HCT116 (cell line): ENCODE measurements around the gene SLC6A19. TPM values are rescaled to one million over a fixed set of nuclear protein-coding genes. Genes with fewer than 3 reads are reported as not detected.

ENCODE experiments used
- ATAC-seq: fragments of 200-7000 bp; cut with Tn5 transposase; 2 replicates; pipeline ENCODE4 v1.9.1; 2020; ENCODE audit warnings: mild to moderate bottlenecking, moderate library complexity
- BruUV-seq: library from RNA; stranded (reverse); fragments of 400-500 nt; replicated peaks from 2 replicates; lab custom pipeline; 2021; lab: Mats Ljungman, UMichigan
- CTCF ChIA-PET: fragments of 300-600 bp; sonication (Branson Sonifier 250); formaldehyde crosslinking; loops from one replicate; lab custom pipeline; 2021; ENCODE audit warnings: antibody characterized with exemption; lab: Charles Lee
- POLR2A ChIA-PET: fragments of 300-600, 350-600 bp; sonication (Branson Sonifier 250); formaldehyde crosslinking; loops from one replicate; lab custom pipeline; 2021; ENCODE audit warnings: antibody characterized with exemption; lab: Charles Lee
- RAD21 ChIA-PET, 2 experiments: fragments of 300-600 bp; sonication (Branson Sonifier 250); formaldehyde crosslinking; loops; one replicate each; lab custom pipeline; 2023; ENCODE audit warnings: low total read pairs in 2 of 2; ENCODE audit not compliant: uncharacterized antibody in 2 of 2, unreplicated experiment in 2 of 2, low non-redundant PET in 1 of 2; lab: Charles Lee
- DNase-seq: peaks from one replicate; pipeline ENCODE4 v3.0.0-alpha.2; 2010; ENCODE audit warnings: low read depth, low spot score
- H2AFZ ChIP-seq: fragments of 200-600 bp; shearing (Covaris generic), sonication (generic); 2 replicates; pipeline ENCODE4 v1.6.1; 2017; ENCODE audit warnings: low read depth, mixed run types, mixed read lengths, antibody characterized with exemption, low read length; ENCODE audit not compliant: poor library complexity, severe bottlenecking
- H3K27ac ChIP-seq: 2 replicates; pipeline ENCODE4 v1.5.1; 2012; ENCODE audit warnings: low read depth, low read length
- H3K27me3 ChIP-seq: fragments of 200-600 bp; sonication (generic); 2 replicates; pipeline ENCODE4 v1.6.1; 2016; ENCODE audit warnings: mixed run types, low read length, mixed read lengths; ENCODE audit not compliant: insufficient read depth
- H3K36me3 ChIP-seq, 2 experiments: fragments of 200-500 bp in 1 of 2; fragments of 200-600 bp in 1 of 2; sonication (Bioruptor generic) in 1 of 2; sonication (generic) in 1 of 2; 2 replicates each; pipeline versions ENCODE4 v1.5.1 to v1.6.1; 2014 to 2016; ENCODE audit warnings: low read length in 2 of 2, inconsistent platforms in 1 of 2, mixed read lengths in 1 of 2, mixed run types in 1 of 2; ENCODE audit not compliant: insufficient read depth in 2 of 2, control insufficient read depth in 1 of 2
- H3K4me1 ChIP-seq, 2 experiments: fragments of 200-600 bp in 1 of 2; sonication (generic) in 1 of 2; 2 replicates each; pipeline versions ENCODE4 v1.5.1 to v1.6.1; 2012 to 2017; ENCODE audit warnings: low read length in 2 of 2, inconsistent platforms in 1 of 2, mild to moderate bottlenecking in 1 of 2, mixed read lengths in 1 of 2, mixed run types in 1 of 2, moderate library complexity in 1 of 2; ENCODE audit not compliant: insufficient read depth in 2 of 2, control insufficient read depth in 1 of 2
- H3K4me2 ChIP-seq: fragments of 200-600 bp; sonication (generic); 2 replicates; pipeline ENCODE4 v1.6.1; 2017; ENCODE audit warnings: mixed run types, low read length, mixed read lengths
- H3K4me3 ChIP-seq, 2 experiments: fragments of 200-600 bp in 1 of 2; sonication (generic) in 1 of 2; replicated peaks in 1 of 2; 2 replicates each; pipeline ENCODE4 v1.5.1; 2011 to 2016; ENCODE audit warnings: low read length in 2 of 2, control low read depth in 1 of 2, low read depth in 1 of 2, mild to moderate bottlenecking in 1 of 2, mixed read lengths in 1 of 2, mixed run types in 1 of 2
- H3K79me2 ChIP-seq: fragments of 200-600 bp; sonication (generic); 2 replicates; pipeline ENCODE4 v1.6.1; 2017; ENCODE audit warnings: mild to moderate bottlenecking, mixed run types, low read length, moderate library complexity, mixed read lengths; ENCODE audit not compliant: insufficient read depth
- H3K9ac ChIP-seq: fragments of 200-600 bp; sonication (generic); 2 replicates; pipeline ENCODE4 v1.6.1; 2016; ENCODE audit warnings: low read length, mixed read lengths
- H3K9me2 ChIP-seq: fragments of 200-600 bp; sonication (generic), shearing (Covaris generic); 2 replicates; pipeline ENCODE4 v1.6.1; 2017; ENCODE audit warnings: mixed run types, mild to moderate bottlenecking, moderate library complexity; ENCODE audit not compliant: insufficient read depth
- H3K9me3 ChIP-seq, 2 experiments: fragments of 200-500 bp in 1 of 2; fragments of 200-600 bp in 1 of 2; sonication (Bioruptor generic) in 1 of 2; sonication (generic) in 1 of 2; 2 replicates each; pipeline ENCODE4 v1.6.1; 2014 to 2017; ENCODE audit warnings: low read length in 2 of 2, mixed read lengths in 2 of 2, inconsistent platforms in 1 of 2, low read depth in 1 of 2, mild to moderate bottlenecking in 1 of 2, mixed run types in 1 of 2, moderate library complexity in 1 of 2; ENCODE audit not compliant: control insufficient read depth in 1 of 2, insufficient read depth in 1 of 2
- H4K20me1 ChIP-seq: fragments of 200-600 bp; sonication (generic), shearing (Covaris generic); 2 replicates; pipeline ENCODE4 v1.6.1; 2017; ENCODE audit warnings: mixed run types, mild to moderate bottlenecking, moderate library complexity; ENCODE audit not compliant: insufficient read depth
- ZNF274 ChIP-seq: fragments of 200-500 bp; sonication (Bioruptor generic); IDR thresholded peaks from 2 replicates; pipeline ENCODE4 v1.6.1; 2014; ENCODE audit warnings: mild to moderate bottlenecking, low read depth, low read length, inconsistent platforms
- intact Hi-C: fragments of 100-400 bp; cut with micrococcal nuclease; formaldehyde crosslinking; loops from 2 replicates; pipeline ENCODE4 v1.10.0; 2022
- total RNA-seq: library from RNA; stranded (reverse); gene quantifications from one replicate; pipeline ENCODE4 v1.2.1, GENCODE V29; 2021; ENCODE audit not compliant: unreplicated experiment
- TF ChIP-seq, protein P1 (sequence below): IDR thresholded peaks from 2 replicates; pipeline ENCODE4 v1.6.1; 2012; ENCODE audit warnings: low read depth

The SLC6A19 gene
- total RNA-seq, 1 experiment from 2014 or later, result not detected

DNA sequence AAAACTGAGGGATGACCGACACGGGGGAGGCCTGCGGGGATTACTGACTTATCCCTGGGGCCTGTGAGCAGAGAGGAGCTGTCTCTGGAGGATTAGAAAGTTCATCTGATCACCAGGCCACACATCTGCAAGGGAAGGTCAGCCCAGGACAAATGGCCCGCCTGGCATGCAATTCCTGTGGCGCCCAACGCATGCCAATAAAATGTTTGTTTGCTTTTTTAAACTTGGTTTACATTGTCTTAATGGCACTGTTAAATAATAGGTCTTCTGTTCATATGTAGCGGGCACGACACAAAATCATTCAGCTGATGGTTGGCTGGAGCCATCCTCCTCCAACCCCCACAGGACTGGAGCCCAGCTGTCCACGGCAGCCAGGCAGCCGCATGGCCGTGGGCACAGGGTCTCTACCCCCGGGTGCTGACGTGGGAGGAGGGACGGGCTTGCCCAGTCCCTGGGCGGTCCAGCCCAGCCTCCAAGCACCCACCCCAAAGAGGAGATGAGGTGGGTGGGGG, 48.6 kb upstream of the SLC6A19 start:
- no peaks in the 10 kb centered on the region for H3K27me3 ChIP-seq
- no peak overlapping the region for H3K4me3 ChIP-seq
- no peak overlapping the region for H3K4me2 ChIP-seq
- no peak for ATAC-seq
- CTCF ChIA-PET, result no interaction called here
- H4K20me1 ChIP-seq, result no peaks in the 10 kb centered on the region
- RAD21 ChIA-PET, result no interaction called here
- H3K27ac ChIP-seq, result no peak overlapping the region
- no peaks in the 10 kb centered on the region for H3K36me3 ChIP-seq
- POLR2A ChIA-PET, result no interaction called here
- H3K79me2 ChIP-seq, result no peaks in the 10 kb centered on the region
- no peaks in the 10 kb centered on the region for H3K9me3 ChIP-seq
- no peak overlapping the region for H3K9ac ChIP-seq
- intact Hi-C loops, result no loop called here
- H3K9me2 ChIP-seq, result no peaks in the 10 kb centered on the region
- H2AFZ ChIP-seq, result no peak overlapping the region
- peaks cover 0 to 5% of the 10 kb centered on the region in 2 experiments; a peak in 2 of 4 replicates for H3K4me1 ChIP-seq
- no peak for TF ChIP-seq ZNF274
- DNase-seq, result no peak
- no TSS peak for BruUV-seq

DNA sequence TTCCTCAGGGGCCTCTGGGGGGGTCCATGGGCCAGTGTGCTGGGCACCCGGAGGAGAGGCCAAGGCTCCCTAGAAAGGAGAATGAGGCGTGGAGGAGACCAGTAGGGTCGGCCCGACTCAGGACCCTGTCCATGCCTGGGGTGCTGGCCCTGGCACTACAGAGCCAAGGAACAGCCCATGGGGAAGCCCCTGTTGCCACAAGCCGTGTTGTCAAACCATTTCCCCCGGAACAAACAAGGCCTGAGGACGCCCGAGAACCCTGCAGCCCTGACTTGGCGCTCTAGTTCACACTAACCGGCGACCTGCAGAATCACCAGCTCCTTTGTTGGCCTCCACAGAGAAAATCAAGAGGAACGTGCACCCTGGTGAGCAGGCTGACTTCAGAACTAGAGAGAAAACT, 48.0 kb upstream of the SLC6A19 start:
- Histone ChIP-seq H3K79me2 (no peaks in the 10 kb centered on the region), H3K27me3 (no peaks in the 10 kb centered on the region), H3K27ac (no peak overlapping the region), H3K36me3 (no peaks in the 10 kb centered on the region), H3K9me2 (no peaks in the 10 kb centered on the region), H3K9me3 (no peaks in the 10 kb centered on the region), H2AFZ (no peak overlapping the region), H3K4me2 (no peak overlapping the region), H3K4me3 (no peak overlapping the region), H3K4me1 (peaks cover 0 to 5% of the 10 kb centered on the region in 2 experiments; a peak in 2 of 4 replicates), H4K20me1 (no peaks in the 10 kb centered on the region), H3K9ac (no peak overlapping the region)
- intact Hi-C loops, result no loop called here
- ATAC-seq (0 out of 2 replicates have a peak, but pooled peaks have one; percentile 15), DNase-seq (no peak)
- ChIA-PET CTCF (no interaction called here), RAD21 (no interaction called here), POLR2A (no interaction called here)
- TF ChIP-seq, protein P1, sequence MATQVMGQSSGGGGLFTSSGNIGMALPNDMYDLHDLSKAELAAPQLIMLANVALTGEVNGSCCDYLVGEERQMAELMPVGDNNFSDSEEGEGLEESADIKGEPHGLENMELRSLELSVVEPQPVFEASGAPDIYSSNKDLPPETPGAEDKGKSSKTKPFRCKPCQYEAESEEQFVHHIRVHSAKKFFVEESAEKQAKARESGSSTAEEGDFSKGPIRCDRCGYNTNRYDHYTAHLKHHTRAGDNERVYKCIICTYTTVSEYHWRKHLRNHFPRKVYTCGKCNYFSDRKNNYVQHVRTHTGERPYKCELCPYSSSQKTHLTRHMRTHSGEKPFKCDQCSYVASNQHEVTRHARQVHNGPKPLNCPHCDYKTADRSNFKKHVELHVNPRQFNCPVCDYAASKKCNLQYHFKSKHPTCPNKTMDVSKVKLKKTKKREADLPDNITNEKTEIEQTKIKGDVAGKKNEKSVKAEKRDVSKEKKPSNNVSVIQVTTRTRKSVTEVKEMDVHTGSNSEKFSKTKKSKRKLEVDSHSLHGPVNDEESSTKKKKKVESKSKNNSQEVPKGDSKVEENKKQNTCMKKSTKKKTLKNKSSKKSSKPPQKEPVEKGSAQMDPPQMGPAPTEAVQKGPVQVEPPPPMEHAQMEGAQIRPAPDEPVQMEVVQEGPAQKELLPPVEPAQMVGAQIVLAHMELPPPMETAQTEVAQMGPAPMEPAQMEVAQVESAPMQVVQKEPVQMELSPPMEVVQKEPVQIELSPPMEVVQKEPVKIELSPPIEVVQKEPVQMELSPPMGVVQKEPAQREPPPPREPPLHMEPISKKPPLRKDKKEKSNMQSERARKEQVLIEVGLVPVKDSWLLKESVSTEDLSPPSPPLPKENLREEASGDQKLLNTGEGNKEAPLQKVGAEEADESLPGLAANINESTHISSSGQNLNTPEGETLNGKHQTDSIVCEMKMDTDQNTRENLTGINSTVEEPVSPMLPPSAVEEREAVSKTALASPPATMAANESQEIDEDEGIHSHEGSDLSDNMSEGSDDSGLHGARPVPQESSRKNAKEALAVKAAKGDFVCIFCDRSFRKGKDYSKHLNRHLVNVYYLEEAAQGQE, result no peak
- no TSS peak for BruUV-seq
